GM06990 (cell line): Measurements from ENCODE around the gene OR10H1.
"Not testable (repeated sequence)": the region's sequence is repeated elsewhere in the genome, so short reads cannot be mapped to it uniquely, and the experiment has no call there.

Experiments
- DNase-seq: peaks from one replicate; pipeline ENCODE4 v3.0.0-alpha.2; 2011; ENCODE audit not compliant: insufficient read length; ENCODE audit errors: extremely low read depth
- H3K27me3 ChIP-seq: replicated peaks from 2 replicates; pipeline ENCODE4 v1.6.0; 2011; ENCODE audit warnings: low read length; ENCODE audit not compliant: control insufficient read depth, insufficient read depth
- H3K36me3 ChIP-seq: 2 replicates; pipeline ENCODE4 v1.5.1; 2011; ENCODE audit warnings: low read length; ENCODE audit not compliant: control insufficient read depth, insufficient read depth
- H3K4me3 ChIP-seq: replicated peaks from 2 replicates; pipeline ENCODE4 v1.5.1; 2011; ENCODE audit warnings: low read depth, mild to moderate bottlenecking, control low read depth, low read length
- TF ChIP-seq, protein P1 (sequence below): IDR thresholded peaks from 2 replicates; pipeline ENCODE4 v1.5.1; 2011; ENCODE audit warnings: low read length, control low read depth, mild to moderate bottlenecking, inconsistent platforms; ENCODE audit not compliant: insufficient read depth, poor library complexity, severe bottlenecking

The OR10H1 gene

DNA sequence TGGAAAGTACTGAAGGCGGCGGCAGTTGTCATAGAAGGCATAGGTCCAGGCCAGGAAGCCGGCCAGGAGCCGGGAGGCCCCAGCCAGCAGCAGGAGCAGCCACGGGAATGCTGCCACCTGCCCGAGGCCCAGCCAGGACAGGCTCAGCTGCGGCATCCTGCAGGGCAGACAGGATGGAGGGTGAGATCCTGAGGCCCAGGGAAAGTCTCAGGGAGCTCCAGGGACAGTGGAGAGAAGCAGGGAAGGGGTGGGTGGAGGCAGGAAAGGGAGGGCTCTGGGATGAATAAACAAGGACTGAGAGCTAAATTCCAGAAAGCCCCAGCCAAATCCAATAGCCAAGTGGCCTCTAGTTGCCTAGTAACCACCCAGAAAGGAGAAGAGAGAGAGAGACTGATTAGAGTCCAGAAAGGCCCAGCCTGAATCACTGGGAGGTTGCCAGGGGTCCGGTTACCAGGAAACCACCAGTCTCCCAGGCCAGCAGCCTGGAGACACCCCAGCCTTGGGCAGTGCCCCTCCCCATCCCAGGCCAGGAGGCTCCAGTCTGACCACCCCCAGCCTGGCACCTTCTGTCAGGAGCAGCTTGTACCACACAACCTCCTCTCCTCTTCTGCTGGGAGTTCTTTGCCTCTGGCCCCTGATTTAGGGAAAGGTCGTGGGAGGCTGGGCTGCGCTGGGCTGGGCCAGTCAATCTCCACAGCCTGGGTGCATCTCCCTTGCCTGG lies 35.5 kb downstream of the OR10H1 start:
- TF ChIP-seq, protein P1, sequence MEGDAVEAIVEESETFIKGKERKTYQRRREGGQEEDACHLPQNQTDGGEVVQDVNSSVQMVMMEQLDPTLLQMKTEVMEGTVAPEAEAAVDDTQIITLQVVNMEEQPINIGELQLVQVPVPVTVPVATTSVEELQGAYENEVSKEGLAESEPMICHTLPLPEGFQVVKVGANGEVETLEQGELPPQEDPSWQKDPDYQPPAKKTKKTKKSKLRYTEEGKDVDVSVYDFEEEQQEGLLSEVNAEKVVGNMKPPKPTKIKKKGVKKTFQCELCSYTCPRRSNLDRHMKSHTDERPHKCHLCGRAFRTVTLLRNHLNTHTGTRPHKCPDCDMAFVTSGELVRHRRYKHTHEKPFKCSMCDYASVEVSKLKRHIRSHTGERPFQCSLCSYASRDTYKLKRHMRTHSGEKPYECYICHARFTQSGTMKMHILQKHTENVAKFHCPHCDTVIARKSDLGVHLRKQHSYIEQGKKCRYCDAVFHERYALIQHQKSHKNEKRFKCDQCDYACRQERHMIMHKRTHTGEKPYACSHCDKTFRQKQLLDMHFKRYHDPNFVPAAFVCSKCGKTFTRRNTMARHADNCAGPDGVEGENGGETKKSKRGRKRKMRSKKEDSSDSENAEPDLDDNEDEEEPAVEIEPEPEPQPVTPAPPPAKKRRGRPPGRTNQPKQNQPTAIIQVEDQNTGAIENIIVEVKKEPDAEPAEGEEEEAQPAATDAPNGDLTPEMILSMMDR = no peak
- DNase-seq = no peak
- Histone ChIP-seq H3K27me3 (no peaks in the 10 kb centered on the region), H3K36me3 (no peaks in the 10 kb centered on the region), H3K4me3 (no peak overlapping the region)

DNA sequence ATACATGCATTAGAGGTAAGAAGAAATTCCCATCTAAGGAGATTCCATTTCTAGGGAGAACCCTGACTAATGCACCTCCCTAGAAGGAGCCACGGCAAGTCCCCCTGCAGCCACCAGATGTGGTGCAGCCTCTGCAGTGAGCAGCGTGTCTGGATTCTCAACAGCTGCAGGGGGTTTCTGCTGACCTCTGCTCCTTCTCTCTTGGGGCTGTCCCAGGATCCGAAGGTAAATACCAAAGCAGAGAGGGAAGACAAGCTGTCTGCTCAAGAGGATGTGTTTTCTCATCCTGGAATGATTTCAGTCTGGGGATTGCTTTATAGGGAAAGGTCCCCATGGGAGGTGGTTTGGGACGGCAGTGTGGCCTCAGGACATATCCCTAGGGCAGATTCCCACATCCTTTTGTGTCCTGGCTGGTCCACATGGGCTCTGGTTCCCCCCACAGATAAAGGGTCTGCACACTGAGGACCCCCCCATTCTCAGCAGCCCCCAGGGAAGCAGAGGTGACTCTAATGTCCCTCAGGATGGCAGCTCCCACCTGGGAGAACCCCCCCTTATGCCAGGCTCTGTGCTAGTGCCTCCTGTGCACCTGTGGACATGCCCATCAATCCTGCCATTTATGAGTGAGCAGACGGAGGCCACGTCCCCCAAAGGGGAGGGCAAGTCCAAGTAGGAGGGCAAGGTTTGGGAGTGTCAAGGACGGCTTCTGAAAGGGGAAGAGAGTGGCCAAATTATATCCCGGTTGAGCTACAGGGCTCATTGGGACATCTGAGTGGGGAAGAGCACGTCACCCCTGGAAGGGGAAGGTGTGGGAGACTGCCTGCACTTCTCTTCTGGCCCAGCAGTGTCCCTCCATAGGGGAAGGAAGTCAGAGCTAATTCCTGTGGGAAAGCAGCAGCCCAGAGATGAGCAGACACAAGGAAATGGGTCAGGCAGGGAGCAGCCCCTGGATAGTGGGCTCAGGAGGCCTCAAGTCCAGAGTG lies 38.2 kb downstream of the OR10H1 start:
- DNase-seq = no peak
- TF ChIP-seq, protein P1 = no peak

DNA sequence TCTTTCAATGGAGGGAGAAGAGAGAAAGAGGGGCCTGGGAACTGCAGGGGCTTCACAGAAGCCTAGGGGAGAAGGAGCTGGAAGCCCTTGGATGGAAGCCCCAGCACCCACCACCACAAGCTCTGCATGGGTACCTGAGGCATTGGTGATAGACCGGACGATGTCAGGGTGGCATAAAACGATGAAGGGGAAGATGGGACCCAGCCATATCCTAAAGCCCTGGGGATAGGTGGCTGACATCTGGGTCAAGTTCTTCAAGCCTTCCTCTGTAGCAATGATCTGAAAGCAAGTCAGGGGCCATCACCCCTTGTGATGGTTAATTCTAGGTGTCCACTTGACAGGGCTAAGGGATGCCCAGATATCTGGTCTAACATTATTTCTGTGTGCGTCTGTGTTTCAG lies 39.2 kb downstream of the OR10H1 start:
- Histone ChIP-seq H3K4me3 (no peak overlapping the region), H3K36me3 (no peaks in the 10 kb centered on the region), H3K27me3 (no peaks in the 10 kb centered on the region)
- TF ChIP-seq, protein P1 = no peak
- DNase-seq = no peak

More for the DNA sequence above, 38.2 kb downstream of the OR10H1 start:
- no peaks in the 10 kb centered on the region for H3K36me3 ChIP-seq
- no peak overlapping the region for H3K4me3 ChIP-seq
- H3K27me3 ChIP-seq = no peaks in the 10 kb centered on the region

DNA sequence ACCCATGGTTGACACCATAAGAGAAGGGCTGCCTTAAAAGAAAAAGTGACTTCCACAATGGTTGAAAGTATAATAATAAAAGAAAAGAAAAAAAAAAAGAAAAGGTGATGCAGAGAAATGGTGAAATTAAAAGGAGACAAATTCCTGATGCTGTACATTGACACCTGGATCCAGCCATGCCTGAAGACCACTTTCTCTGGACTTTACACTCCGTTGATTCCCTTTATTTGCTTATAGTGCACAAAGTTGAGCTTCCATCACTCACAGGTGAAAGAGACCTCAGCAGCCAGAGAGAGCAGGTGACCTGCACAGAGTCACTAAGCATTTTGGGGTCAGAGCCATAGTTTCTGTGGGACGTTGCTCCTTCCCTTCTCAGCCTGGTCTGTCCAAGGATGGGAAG lies 40.2 kb downstream of the OR10H1 start:
- no peak for DNase-seq
- H3K36me3 ChIP-seq = no peaks in the 10 kb centered on the region
- no peaks in the 10 kb centered on the region for H3K27me3 ChIP-seq
- TF ChIP-seq, protein P1 = no peak
- no peak overlapping the region for H3K4me3 ChIP-seq

DNA sequence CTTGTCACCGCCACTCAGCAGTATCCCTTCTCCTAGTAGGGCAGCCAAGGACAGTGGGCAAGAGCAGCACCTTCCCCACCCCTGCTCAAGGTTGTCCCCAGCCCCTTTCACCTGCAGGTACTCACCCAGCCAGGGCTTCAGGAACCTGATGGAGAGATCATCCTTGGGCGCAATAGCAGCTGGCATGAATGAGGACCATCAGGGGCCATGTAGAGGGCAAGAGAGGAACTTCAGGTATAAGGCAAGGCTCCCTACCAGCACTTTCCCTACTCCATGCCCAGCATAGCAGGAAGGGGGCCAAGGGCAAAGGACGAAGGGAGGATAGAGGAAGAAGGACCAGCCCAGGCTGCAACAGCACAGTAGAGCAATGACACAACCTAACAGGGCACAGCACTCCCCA lies 41.3 kb downstream of the OR10H1 start:
- not testable (repeated sequence) for H3K4me3 ChIP-seq, DNase-seq, H3K36me3 ChIP-seq, H3K27me3 ChIP-seq

DNA sequence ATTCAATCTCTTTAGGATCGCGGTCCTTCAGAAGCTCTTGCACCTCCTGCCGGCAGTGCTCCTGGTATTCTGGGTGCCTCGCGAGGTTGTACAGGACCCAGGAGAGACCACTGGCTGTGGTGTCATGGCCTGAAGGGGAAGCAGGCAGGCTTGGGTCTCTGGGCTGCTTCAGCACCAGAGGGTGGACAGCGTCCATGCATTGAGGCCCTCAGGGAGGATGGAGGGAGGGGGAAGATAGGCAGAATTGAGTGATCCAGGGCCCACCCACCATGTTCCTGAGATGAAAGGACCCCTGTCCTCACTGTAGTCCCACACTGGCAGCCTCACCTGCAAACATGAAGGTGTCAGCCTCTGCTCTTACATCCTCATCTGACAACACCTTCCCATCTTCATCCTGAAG lies 45.9 kb downstream of the OR10H1 start:
- no peaks in the 10 kb centered on the region for H3K36me3 ChIP-seq
- TF ChIP-seq, protein P1 = no peak
- no peaks in the 10 kb centered on the region; the same call in 1 of the 2 replicates for H3K27me3 ChIP-seq
- H3K4me3 ChIP-seq = no peak overlapping the region
- DNase-seq = no peak
